HEK293 (cell line): ENCODE data around the gene KRTAP2-4.

Experiments used
- CTCF ChIA-PET: fragments of 350-600 bp; formaldehyde crosslinking; extraction: SDS; loops from one replicate; lab custom pipeline; 2021; ENCODE audit warnings: antibody characterized with exemption; lab: Yijun Ruan, JAX
- POLR2A ChIA-PET: fragments of 300-600 bp; formaldehyde crosslinking; extraction: SDS; loops from one replicate; lab custom pipeline; 2020; ENCODE audit warnings: antibody characterized with exemption, inconsistent platforms; lab: Yijun Ruan, JAX
- H3K27ac ChIP-seq: fragments of 200-500 bp; sonication (Bioruptor generic); 2 replicates; pipeline ENCODE4 v1.5.1; 2014; ENCODE audit warnings: low read depth, low read length, control low read depth, inconsistent platforms; ENCODE audit errors: extremely low read depth
- H3K36me3 ChIP-seq, 2 experiments: fragments of 200-500 bp in 1 of 2; sonication (Bioruptor generic) in 1 of 2; 1 replicate in 1 of 2; 2 replicates in 1 of 2; pipeline ENCODE4 v1.5.1; 2014 to 2017; ENCODE audit warnings: inconsistent platforms in 2 of 2, low read length in 2 of 2; ENCODE audit not compliant: control insufficient read depth in 2 of 2, insufficient read depth in 1 of 2
- H3K4me1 ChIP-seq: fragments of 200-500 bp; sonication (Bioruptor generic); 2 replicates; pipeline ENCODE4 v1.5.1; 2014; ENCODE audit warnings: mild to moderate bottlenecking, low read length, inconsistent platforms; ENCODE audit not compliant: control insufficient read depth, insufficient read depth
- H3K4me3 ChIP-seq: 2 replicates; pipeline ENCODE4 v1.5.1; 2011; ENCODE audit warnings: low read depth, mild to moderate bottlenecking, control low read depth, low read length, moderate library complexity
- H3K9me3 ChIP-seq: fragments of 200-500 bp; sonication (Bioruptor generic); 2 replicates; pipeline ENCODE4 v1.5.1; 2014; ENCODE audit warnings: low read depth, low read length, inconsistent platforms; ENCODE audit not compliant: control insufficient read depth, insufficient read depth
- KLF16 ChIP-seq: fragments of 450-650 bp; formaldehyde crosslinking; IDR thresholded peaks from 2 replicates; pipeline ENCODE4 v1.5.1; 2017; ENCODE audit warnings: missing biosample characterization, missing genetic modification characterization
- KLF8 ChIP-seq: fragments of 450-650 bp; formaldehyde crosslinking; IDR thresholded peaks from 2 replicates; pipeline ENCODE4 v1.5.1; 2016; ENCODE audit warnings: missing biosample characterization, missing genetic modification characterization
- OVOL3 ChIP-seq: fragments of 450-650 bp; formaldehyde crosslinking; IDR thresholded peaks from 2 replicates; pipeline ENCODE4 v1.5.1; 2016; ENCODE audit warnings: missing biosample characterization, missing genetic modification characterization
- SCRT1 ChIP-seq: fragments of 450-650 bp; formaldehyde crosslinking; IDR thresholded peaks from 2 replicates; pipeline ENCODE4 v1.5.1; 2016; ENCODE audit warnings: missing biosample characterization, missing genetic modification characterization, borderline replicate concordance
- SP7 ChIP-seq: fragments of 450-650 bp; formaldehyde crosslinking; IDR thresholded peaks from 2 replicates; pipeline ENCODE4 v1.5.1; 2016; ENCODE audit warnings: missing biosample characterization, missing genetic modification characterization
- TCF7L2 ChIP-seq: IDR thresholded peaks from 2 replicates; pipeline ENCODE4 v1.6.1; 2011; ENCODE audit warnings: low read depth, mild to moderate bottlenecking, inconsistent platforms, low read length, moderate library complexity, borderline replicate concordance
- ZBTB6 ChIP-seq: fragments of 450-650 bp; formaldehyde crosslinking; IDR thresholded peaks from 2 replicates; pipeline ENCODE4 v1.5.1; 2017; ENCODE audit warnings: missing biosample characterization, missing genetic modification characterization
- ZFP37 ChIP-seq: fragments of 450-650 bp; formaldehyde crosslinking; IDR thresholded peaks from 2 replicates; pipeline ENCODE4 v1.5.1; 2016; ENCODE audit warnings: missing biosample characterization, missing genetic modification characterization
- ZNF23 ChIP-seq: fragments of 450-650 bp; formaldehyde crosslinking; IDR thresholded peaks from 2 replicates; pipeline ENCODE4 v1.5.1; 2016; ENCODE audit warnings: missing biosample characterization, missing genetic modification characterization, borderline replicate concordance
- ZNF280C ChIP-seq: fragments of 450-650 bp; formaldehyde crosslinking; IDR thresholded peaks from 2 replicates; pipeline ENCODE4 v1.5.1; 2016; ENCODE audit warnings: missing biosample characterization, missing genetic modification characterization
- ZNF335 ChIP-seq: fragments of 450-650 bp; formaldehyde crosslinking; conservative IDR thresholded peaks from 2 replicates; pipeline ENCODE4 v1.5.1; 2016; ENCODE audit warnings: missing biosample characterization, missing genetic modification characterization
- ZNF341 ChIP-seq: fragments of 450-650 bp; formaldehyde crosslinking; IDR thresholded peaks from 2 replicates; pipeline ENCODE4; 2016; ENCODE audit warnings: low read depth, missing biosample characterization, missing genetic modification characterization
- ZNF362 ChIP-seq: fragments of 450-650 bp; formaldehyde crosslinking; IDR thresholded peaks from 2 replicates; pipeline ENCODE4 v1.5.1; 2016; ENCODE audit warnings: missing biosample characterization, missing genetic modification characterization
- ZNF404 ChIP-seq: fragments of 450-650 bp; formaldehyde crosslinking; IDR thresholded peaks from 2 replicates; pipeline ENCODE4 v1.5.1; 2017; ENCODE audit warnings: missing biosample characterization, missing genetic modification characterization
- ZNF548 ChIP-seq: fragments of 450-650 bp; formaldehyde crosslinking; IDR thresholded peaks from 2 replicates; pipeline ENCODE4 v1.5.1; 2016; ENCODE audit warnings: missing biosample characterization, missing genetic modification characterization
- ZNF549 ChIP-seq: fragments of 450-650 bp; IDR thresholded peaks from 2 replicates; pipeline ENCODE4 v1.5.1; 2018; ENCODE audit warnings: missing biosample characterization, missing genetic modification characterization, mild to moderate bottlenecking, inconsistent platforms, moderate library complexity
- ZNF558 ChIP-seq: fragments of 450-650 bp; formaldehyde crosslinking; IDR thresholded peaks from 2 replicates; pipeline ENCODE4 v1.5.1; 2016; ENCODE audit warnings: missing biosample characterization, missing genetic modification characterization
- ZNF704 ChIP-seq: fragments of 450-650 bp; formaldehyde crosslinking; IDR thresholded peaks from 2 replicates; pipeline ENCODE4 v1.5.1; 2016; ENCODE audit warnings: missing biosample characterization, missing genetic modification characterization
- ZNF747 ChIP-seq: fragments of 450-650 bp; formaldehyde crosslinking; IDR thresholded peaks from 2 replicates; pipeline ENCODE4 v1.5.1; 2016; ENCODE audit warnings: missing biosample characterization, missing genetic modification characterization
- TF ChIP-seq, protein P1 (sequence below): fragments of 450-650 bp; IDR thresholded peaks from 2 replicates; pipeline ENCODE4 v1.5.1; 2018; ENCODE audit warnings: missing biosample characterization, mild to moderate bottlenecking, missing genetic modification characterization
- TF ChIP-seq, protein P2 (sequence below): fragments of 450-650 bp; formaldehyde crosslinking; IDR thresholded peaks from 2 replicates; pipeline ENCODE4 v1.5.1; 2017; ENCODE audit warnings: missing biosample characterization, missing genetic modification characterization
- TF ChIP-seq, protein P3 (sequence below): fragments of 450-650 bp; formaldehyde crosslinking; IDR thresholded peaks from 2 replicates; pipeline ENCODE4 v1.5.1; 2016; ENCODE audit warnings: missing biosample characterization, missing genetic modification characterization

Gene KRTAP2-4

GRCh38 chr17:41029633-41030245 is 35.9 kb downstream of the KRTAP2-4 start, which contains the start of gene KRTAP1-4:
Gene KRTAP1-4, minus strand, starts transcription at chr17:41030195. Its CDS starts 117 bp downstream, at chr17:41030078.
- ChIA-PET POLR2A (no interaction called here), CTCF (interaction anchor here (0.5 to 1.4 kb wide), 4 partner anchors 9 to 633 kb away, joined by 3 to 4 read pairs (median 3); no protein-coding TSS in a partner anchor)
- no peak for TF ChIP-seq KLF8 (tag by site-specific recombination)
- TF ChIP-seq SP7 (tag by site-specific recombination): no peak
- no peak for TF ChIP-seq ZNF404 (tag by site-specific recombination)
- TF ChIP-seq ZNF549 (tag by site-specific recombination): no peak
- TF ChIP-seq ZBTB6 (tag by site-specific recombination): no peak
- no peak for TF ChIP-seq OVOL3 (tag by site-specific recombination)
- TF ChIP-seq, protein P1, sequence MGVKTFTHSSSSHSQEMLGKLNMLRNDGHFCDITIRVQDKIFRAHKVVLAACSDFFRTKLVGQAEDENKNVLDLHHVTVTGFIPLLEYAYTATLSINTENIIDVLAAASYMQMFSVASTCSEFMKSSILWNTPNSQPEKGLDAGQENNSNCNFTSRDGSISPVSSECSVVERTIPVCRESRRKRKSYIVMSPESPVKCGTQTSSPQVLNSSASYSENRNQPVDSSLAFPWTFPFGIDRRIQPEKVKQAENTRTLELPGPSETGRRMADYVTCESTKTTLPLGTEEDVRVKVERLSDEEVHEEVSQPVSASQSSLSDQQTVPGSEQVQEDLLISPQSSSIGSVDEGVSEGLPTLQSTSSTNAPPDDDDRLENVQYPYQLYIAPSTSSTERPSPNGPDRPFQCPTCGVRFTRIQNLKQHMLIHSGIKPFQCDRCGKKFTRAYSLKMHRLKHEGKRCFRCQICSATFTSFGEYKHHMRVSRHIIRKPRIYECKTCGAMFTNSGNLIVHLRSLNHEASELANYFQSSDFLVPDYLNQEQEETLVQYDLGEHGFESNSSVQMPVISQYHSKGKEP (tag by site-specific recombination): no peak
- TF ChIP-seq SCRT1 (tag by site-specific recombination): no peak
- H3K27ac ChIP-seq: no peak within 1 kb of the TSS
- H3K36me3 ChIP-seq: no peaks in the 10 kb centered on the region
- H3K9me3 ChIP-seq: no peaks in the 10 kb centered on the region
- H3K4me3 ChIP-seq: no peak within 1 kb of the TSS
- no peaks in the 10 kb centered on the region for H3K4me1 ChIP-seq

DNA sequence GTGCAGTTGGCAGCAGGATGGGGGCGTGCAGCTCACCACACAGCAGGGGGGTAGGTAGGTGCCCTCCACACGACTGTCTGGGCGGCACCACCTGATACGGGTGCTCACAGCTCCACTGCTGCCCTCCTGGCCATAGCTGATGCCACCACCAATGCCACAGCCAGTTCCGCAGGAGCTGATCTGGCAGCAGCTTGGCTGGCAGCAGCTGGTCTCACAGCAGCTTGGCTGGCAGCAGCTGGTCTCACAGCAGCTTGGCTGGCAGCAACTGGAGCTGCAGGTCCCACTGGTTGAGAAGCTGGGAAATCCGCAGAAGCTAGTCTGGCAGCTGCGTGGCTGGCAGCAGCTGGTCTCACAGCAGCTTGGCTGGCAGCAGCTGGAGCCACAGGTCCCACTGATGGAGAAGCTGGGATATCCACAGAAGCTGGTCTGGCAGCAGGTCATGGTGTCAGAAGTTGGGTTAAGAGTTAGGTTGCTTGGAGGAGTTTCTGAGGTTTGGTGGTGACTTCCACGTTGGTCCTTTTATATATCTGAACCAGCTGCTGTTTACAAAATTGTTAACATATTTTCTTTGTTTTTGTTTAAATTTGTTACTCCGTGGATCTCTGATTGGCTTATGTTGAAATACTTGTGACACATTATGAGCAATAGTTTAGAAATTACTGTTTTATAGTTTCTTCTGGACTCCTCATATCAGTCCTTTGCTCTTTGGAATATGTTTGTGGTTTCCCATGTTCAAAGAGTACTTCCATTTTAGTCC is 38.8 kb downstream of the KRTAP2-4 start, which contains the start of gene KRTAP1-5:
Gene KRTAP1-5, minus strand, starts transcription at position 494 of the 757 bp plus-strand sequence. Its CDS starts 53 bp downstream, at position 441.
- POLR2A ChIA-PET: no interaction called here
- no peaks in the 10 kb centered on the region for H3K36me3 ChIP-seq
- no peak within 1 kb of the TSS for H3K27ac ChIP-seq
- H3K4me1 ChIP-seq: no peaks in the 10 kb centered on the region
- no peak within 1 kb of the TSS for H3K4me3 ChIP-seq
- CTCF ChIA-PET: no interaction called here
- no peaks in the 10 kb centered on the region for H3K9me3 ChIP-seq
- TF ChIP-seq ZNF280C (no peak), ZNF558 (tag by site-specific recombination) (no peak), KLF16 (tag by site-specific recombination) (no peak), ZNF23 (tag by site-specific recombination) (no peak), ZNF335 (no peak), ZNF704 (tag by site-specific recombination) (no peak), OVOL3 (tag by site-specific recombination) (no peak), TCF7L2 (no peak), ZFP37 (tag by site-specific recombination) (no peak), ZNF341 (tag by site-specific recombination) (no peak), ZNF747 (tag by site-specific recombination) (no peak), ZNF362 (no peak), ZNF548 (tag by site-specific recombination) (no peak)
- TF ChIP-seq, protein P2, sequence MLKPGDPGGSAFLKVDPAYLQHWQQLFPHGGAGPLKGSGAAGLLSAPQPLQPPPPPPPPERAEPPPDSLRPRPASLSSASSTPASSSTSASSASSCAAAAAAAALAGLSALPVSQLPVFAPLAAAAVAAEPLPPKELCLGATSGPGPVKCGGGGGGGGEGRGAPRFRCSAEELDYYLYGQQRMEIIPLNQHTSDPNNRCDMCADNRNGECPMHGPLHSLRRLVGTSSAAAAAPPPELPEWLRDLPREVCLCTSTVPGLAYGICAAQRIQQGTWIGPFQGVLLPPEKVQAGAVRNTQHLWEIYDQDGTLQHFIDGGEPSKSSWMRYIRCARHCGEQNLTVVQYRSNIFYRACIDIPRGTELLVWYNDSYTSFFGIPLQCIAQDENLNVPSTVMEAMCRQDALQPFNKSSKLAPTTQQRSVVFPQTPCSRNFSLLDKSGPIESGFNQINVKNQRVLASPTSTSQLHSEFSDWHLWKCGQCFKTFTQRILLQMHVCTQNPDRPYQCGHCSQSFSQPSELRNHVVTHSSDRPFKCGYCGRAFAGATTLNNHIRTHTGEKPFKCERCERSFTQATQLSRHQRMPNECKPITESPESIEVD (tag by site-specific recombination): no peak
- TF ChIP-seq, protein P3, sequence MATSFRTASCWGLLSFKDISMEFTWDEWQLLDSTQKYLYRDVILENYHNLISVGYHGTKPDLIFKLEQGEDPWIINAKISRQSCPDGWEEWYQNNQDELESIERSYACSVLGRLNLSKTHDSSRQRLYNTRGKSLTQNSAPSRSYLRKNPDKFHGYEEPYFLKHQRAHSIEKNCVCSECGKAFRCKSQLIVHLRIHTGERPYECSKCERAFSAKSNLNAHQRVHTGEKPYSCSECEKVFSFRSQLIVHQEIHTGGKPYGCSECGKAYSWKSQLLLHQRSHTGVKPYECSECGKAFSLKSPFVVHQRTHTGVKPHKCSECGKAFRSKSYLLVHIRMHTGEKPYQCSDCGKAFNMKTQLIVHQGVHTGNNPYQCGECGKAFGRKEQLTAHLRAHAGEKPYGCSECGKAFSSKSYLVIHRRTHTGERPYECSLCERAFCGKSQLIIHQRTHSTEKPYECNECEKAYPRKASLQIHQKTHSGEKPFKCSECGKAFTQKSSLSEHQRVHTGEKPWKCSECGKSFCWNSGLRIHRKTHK (tag by site-specific recombination): no peak
